Subcutaneous adipose tissue (tissue), 4 donors: ENCODE data around the gene MMP2. TPM values are rescaled to one million over a fixed set of nuclear protein-coding genes. Genes with fewer than 3 reads are reported as not detected.

Experiments
- total RNA-seq, 4 donors: library from RNA; depleted of rRNA; stranded (reverse); fragments of >200 nt; gene quantifications; one replicate each; pipeline ENCODE4 v1.1.0, GENCODE V29; 2016
- TF ChIP-seq, protein P1 (sequence below): fragments of 450-650 bp; IDR thresholded peaks from one replicate; pipeline ENCODE4 v1.5.1; 2016; ENCODE audit warnings: low read depth, mild to moderate bottlenecking, control low read depth, antibody characterized with exemption, moderate library complexity

The MMP2 gene
- 100 to 1,000 TPM; 277 to 874 (median 585) TPM for total RNA-seq

DNA sequence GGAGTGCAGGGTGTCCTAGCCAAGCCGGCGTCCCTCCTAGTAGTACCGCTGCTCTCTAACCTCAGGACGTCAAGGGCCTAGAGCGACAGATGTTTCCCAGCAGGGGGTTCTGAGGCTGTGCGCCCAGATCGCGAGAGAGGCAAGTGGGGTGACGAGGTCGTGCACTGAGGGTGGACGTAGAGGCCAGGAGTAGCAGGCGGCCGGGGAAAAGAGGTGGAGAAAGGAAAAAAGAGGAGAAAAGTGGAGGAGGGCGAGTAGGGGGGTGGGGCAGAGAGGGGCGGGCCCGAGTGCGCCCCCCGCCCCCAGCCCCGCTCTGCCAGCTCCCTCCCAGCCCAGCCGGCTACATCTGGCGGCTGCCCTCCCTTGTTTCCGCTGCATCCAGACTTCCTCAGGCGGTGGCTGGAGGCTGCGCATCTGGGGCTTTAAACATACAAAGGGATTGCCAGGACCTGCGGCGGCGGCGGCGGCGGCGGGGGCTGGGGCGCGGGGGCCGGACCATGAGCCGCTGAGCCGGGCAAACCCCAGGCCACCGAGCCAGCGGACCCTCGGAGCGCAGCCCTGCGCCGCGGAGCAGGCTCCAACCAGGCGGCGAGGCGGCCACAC is at the start of gene MMP2:
Gene MMP2 (plus strand): TSS at position 372 of the 603 bp plus-strand sequence. CDS start 282 bp downstream, outside the sequence.
- TF ChIP-seq, protein P1, sequence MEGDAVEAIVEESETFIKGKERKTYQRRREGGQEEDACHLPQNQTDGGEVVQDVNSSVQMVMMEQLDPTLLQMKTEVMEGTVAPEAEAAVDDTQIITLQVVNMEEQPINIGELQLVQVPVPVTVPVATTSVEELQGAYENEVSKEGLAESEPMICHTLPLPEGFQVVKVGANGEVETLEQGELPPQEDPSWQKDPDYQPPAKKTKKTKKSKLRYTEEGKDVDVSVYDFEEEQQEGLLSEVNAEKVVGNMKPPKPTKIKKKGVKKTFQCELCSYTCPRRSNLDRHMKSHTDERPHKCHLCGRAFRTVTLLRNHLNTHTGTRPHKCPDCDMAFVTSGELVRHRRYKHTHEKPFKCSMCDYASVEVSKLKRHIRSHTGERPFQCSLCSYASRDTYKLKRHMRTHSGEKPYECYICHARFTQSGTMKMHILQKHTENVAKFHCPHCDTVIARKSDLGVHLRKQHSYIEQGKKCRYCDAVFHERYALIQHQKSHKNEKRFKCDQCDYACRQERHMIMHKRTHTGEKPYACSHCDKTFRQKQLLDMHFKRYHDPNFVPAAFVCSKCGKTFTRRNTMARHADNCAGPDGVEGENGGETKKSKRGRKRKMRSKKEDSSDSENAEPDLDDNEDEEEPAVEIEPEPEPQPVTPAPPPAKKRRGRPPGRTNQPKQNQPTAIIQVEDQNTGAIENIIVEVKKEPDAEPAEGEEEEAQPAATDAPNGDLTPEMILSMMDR = no peak

DNA sequence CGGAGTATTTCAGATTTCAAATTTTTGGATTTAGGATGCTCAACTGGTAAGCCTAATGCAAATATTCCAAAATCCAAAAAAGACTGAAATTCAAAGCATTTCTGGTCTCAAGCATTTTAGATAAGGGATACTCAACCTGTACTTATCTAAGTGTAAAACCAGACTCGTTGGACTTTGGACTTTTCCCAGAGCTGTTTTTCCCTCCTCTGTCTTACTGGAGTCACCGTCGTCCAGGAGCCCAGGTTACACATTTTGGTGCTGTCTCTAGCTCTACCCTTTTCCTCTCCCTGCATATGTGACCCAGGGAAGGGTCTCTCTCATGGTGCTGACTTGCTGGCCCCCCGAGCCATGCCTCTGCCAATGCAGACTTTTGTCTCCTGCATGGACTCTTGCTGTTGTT is 46.0 kb upstream of the MMP2 start:
- TF ChIP-seq, protein P1 = no peak

DNA sequence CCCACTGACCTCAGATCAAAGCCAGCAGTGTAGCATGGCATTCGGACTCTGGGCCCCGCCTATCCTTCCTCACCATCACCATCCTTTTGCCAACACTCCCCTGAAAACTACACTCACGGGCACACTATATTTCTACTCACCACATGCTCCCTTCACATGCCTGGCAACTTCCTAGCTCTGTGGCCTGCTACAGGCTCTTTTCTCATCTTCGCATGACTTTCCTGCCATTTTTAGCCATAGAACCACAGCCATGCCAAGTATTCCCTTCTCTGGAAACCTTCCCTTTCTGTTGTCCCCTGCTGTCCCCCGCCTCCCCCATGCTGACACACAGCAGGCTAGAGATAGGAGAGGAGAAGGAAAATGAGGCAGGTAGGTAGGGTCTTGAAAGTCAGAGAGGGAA is 45.5 kb upstream of the MMP2 start:
- TF ChIP-seq, protein P1 = no peak

DNA sequence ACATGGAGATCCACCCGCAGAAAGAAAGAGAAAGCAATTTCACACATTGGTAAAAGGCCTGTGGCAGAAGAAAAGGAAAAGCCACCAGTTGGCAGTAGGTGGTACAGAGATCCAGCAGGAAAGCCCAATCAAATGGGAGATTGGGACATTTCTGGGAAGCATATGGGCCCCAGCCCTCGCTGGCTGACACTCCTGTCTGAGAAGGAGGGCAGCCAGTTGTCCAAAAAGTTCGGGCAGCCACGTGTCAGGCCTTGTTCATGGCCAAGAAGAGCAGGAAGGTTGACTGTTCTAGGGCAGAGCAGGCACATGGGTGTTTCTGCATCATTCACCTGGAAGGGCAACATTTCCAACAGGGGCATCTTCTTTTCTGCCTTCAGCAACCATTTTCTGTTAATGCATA is 45.0 kb upstream of the MMP2 start:
- TF ChIP-seq, protein P1 = no peak

DNA sequence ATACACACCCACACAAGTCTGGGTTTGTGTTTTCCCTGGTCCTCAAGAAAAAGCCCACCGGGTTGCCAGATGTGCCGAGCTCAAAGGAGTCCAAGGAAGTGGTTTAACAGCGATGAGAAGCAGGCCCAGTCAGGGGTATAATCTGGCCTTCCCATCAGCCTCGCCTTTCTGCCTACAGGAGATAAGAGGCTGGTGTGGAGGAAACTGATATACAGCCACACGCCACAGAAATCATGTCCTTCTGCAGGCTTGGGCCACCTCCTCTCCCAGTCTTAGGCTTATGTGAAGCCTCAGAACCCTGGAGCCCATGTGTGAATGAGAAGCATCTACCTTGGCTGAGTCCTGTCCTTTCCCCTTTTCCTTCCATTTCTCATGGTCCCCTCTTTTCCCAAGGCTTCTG is 43.6 kb upstream of the MMP2 start:
- TF ChIP-seq, protein P1 = no peak

DNA sequence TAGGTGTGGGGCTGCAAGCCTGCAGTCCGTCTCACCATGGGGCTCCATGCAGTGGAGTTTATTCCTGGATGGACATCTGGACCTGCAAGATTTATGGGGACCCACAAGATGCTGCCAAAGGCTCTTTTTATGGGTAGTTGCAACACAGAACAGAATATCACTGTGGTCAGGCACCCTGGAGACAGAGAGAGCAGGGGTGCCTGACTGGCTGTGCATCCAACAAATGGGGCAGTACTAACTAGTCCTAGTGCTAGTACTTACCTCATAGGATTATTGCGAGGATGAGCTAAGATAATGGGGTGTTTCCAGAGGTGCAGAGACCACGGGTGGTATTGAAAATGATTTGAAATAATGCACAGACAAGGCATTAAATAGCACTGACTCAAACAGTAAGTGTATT is 42.4 kb upstream of the MMP2 start:
- TF ChIP-seq, protein P1 = no peak

DNA sequence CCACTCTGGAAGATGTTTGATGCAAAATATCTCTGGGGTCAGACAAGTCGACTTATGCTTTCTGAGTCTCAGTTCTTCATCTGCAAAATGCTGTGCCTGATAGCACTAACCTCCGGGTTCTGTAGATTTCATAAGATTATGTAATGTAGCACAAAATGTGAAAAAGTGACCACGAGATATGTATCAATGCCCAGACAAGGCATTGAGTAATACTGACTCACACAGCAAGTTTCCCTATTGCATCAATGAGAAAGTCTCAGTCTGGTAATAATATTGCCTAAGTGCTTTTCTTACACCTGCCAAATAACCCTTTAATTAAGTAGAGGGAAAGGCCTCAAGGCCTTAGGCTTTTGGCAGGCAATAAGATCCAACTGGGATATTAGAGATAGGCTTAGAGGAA is 41.4 kb upstream of the MMP2 start:
- TF ChIP-seq, protein P1 = no peak
